Kidney epithelial cell (primary cell): ENCODE measurements around the gene CNKSR1. TPM values are rescaled to one million over a fixed set of nuclear protein-coding genes. Genes with fewer than 3 reads are reported as not detected.

Experiments
- DNase-seq: peaks from one replicate; pipeline ENCODE4 v3.0.0-alpha.2; 2010; ENCODE audit warnings: low read depth
- H3K27me3 ChIP-seq: 2 replicates; pipeline ENCODE4 v1.6.0; 2011; ENCODE audit warnings: low read length; ENCODE audit not compliant: control insufficient read depth, insufficient read depth
- H3K36me3 ChIP-seq: 2 replicates; pipeline ENCODE4 v1.5.1; 2011; ENCODE audit warnings: low read length; ENCODE audit not compliant: control insufficient read depth, insufficient read depth
- H3K4me3 ChIP-seq: 2 replicates; pipeline ENCODE4 v1.5.1; 2011; ENCODE audit warnings: low read depth, mild to moderate bottlenecking, control low read depth, low read length
- CTCF ChIP-seq: IDR thresholded peaks from 2 replicates; pipeline ENCODE4 v1.5.1; 2011; ENCODE audit warnings: mild to moderate bottlenecking, moderate library complexity, low read length, control low read depth, inconsistent platforms; ENCODE audit not compliant: insufficient read depth, poor library complexity, severe bottlenecking
- total RNA-seq: library from RNA; depleted of rRNA; stranded (reverse); fragments of >200 nt; gene quantifications from 2 replicates; pipeline ENCODE4 v1.2.3, GENCODE V29; 2015

The CNKSR1 gene
- total RNA-seq, 1 donor from 2014 or later, result 15.2 TPM

- Histone ChIP-seq H3K36me3 (no peaks in the 10 kb centered on the region), H3K27me3 (peaks cover 26% of the 10 kb centered on the region), H3K4me3 (peak overlapping the region; percentile 27)
- no peak for DNase-seq
- no peak for TF ChIP-seq CTCF
Observed at GRCh38 chr1:26162220-26162709, 15.0 kb upstream of the CNKSR1 start.

GRCh38 chr1:26163684-26164035 is 13.6 kb upstream of the CNKSR1 start:
- peak overlapping the region; percentile 16 for H3K4me3 ChIP-seq
- no peak for DNase-seq
- no peak for TF ChIP-seq CTCF

DNA sequence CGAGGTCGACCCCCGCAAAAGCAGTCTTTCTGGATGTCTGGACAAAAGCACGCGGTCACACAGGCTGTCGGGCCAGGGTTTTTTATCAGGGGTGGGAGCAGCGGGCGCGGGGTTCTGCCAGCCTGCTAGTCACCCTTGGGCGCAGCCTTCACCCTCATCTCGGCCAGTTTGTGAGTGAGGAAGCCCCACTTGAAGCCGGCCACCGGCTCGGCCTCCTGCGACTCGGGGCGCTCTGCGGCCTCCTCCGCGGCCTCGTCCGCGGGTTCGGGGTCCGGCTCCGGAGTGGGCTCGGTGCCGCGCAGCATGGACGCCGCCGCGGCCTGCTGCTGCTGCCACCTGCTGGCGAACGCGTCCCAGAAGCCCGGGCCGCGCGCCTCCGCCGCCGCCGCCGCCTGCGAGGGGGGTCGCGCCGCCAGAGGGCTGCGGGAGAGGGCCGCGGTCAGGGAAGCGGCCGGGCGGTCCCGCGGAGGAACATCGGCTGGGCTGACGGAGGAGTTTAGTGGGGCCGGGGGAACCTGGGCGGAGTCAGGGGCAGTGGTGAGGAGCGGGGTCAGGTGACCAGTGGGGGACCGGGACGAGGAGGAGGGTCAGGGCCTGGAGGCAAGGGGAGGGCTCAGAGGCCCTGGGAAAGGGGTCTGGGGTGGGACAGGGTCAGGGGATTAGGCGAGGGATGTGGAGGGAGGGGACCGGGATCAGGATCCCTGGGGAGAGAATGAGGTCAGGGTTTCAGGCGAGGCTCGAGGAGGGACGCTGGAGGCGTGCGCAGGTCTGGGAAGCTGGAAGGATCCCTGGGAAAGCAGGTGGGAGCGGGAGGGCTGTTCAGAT is 13.0 kb upstream of the CNKSR1 start:
- no peak for DNase-seq
- H3K27me3 ChIP-seq, result peaks cover 26% of the 10 kb centered on the region
- peak overlapping the region; percentile 21 for H3K4me3 ChIP-seq
- no peaks in the 10 kb centered on the region for H3K36me3 ChIP-seq
- TF ChIP-seq CTCF, result no peak

More at GRCh38 chr1:26163684-26164035, 13.6 kb upstream of the CNKSR1 start:
- H3K27me3 ChIP-seq, result peaks cover 26% of the 10 kb centered on the region
- H3K36me3 ChIP-seq, result no peaks in the 10 kb centered on the region

DNA sequence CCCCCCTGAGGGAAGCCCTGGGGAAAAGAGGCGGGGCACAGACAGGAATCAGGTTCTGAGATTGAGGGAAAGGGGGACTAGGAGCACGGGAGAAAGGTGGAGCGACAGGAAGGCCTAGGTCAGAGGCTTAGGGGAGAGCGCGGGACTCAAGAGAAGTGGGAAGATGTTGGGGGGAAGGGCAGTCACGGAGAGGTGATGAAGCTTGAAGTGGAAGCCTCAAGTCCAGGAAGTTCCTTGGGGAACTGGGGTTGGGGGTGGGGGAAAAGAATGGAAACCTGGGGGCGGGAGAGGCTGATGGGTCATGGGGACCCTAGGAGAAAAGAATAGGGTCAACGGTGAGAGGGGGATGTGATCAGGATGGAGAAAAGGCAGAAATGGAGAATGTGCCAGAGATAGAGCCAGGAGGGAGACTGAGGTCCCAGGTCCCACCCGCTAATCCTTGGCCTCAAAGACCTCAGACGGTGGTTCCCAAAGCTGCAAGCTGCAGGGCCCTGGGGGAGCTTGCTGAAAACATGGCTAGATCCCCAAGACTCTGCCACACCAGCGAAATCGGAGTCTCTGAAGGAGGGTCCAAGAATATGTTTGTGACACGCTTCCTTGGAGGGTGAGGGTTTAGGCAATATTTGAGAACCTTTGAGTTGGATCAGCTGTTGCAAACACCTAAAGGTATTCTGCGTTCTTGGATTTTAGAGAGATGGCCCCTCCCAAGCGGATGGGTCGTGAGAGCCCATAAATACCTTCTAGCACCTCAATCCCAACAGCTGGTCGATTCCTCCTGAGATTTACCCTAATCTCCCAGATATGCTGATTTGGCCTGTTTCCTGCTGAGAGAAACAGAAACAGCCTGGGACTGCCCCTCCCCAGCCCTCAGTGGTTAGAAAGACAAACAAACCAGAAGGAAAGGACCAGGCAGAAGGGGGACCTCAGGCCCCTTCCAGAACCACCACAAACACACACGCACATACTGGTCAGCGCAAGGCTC is 12.1 kb upstream of the CNKSR1 start:
- Histone ChIP-seq H3K4me3 (no peak overlapping the region), H3K36me3 (no peaks in the 10 kb centered on the region), H3K27me3 (peaks cover 26% of the 10 kb centered on the region)
- no peak for DNase-seq
- TF ChIP-seq CTCF, result no peak

- no peaks in the 10 kb centered on the region for H3K36me3 ChIP-seq
- DNase-seq, result no peak
- H3K27me3 ChIP-seq, result peaks cover 15% of the 10 kb centered on the region
- H3K4me3 ChIP-seq, result no peak overlapping the region
- no peak for TF ChIP-seq CTCF
Observed at GRCh38 chr1:26166719-26167281, 10.5 kb upstream of the CNKSR1 start.
